GM12875 (cell line): Measurements from ENCODE around the gene AREG.

Experiments used
- H3K4me3 ChIP-seq: one replicate; pipeline ENCODE4 v1.5.1; 2011; ENCODE audit warnings: low read depth, low read length, control low read depth
- TF ChIP-seq, protein P1 (sequence below): IDR thresholded peaks from 2 replicates; pipeline ENCODE4 v1.5.1; 2011; ENCODE audit warnings: low read depth, mild to moderate bottlenecking, control low read depth, inconsistent platforms, low read length, moderate library complexity, borderline replicate concordance; ENCODE audit not compliant: insufficient read depth

Gene AREG

DNA sequence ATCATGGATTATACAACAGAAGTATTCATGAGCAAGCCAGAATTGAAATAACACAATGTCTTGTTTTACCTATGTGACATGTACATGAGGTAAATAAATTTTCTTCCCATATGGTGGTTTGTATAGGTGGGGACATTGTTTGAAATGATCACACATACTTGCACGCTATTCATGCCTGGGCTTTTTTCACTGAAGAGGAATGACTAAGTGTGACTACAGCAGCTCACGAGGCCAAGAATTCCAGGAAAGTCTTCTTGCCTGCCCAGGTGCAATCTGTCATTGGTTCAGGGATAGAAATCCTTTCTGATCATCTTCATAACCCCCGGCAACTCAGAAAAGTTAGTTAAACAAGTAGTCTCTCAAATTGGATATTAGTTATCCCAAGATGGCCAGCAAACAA is 36.3 kb upstream of the AREG start:
- TF ChIP-seq, protein P1, sequence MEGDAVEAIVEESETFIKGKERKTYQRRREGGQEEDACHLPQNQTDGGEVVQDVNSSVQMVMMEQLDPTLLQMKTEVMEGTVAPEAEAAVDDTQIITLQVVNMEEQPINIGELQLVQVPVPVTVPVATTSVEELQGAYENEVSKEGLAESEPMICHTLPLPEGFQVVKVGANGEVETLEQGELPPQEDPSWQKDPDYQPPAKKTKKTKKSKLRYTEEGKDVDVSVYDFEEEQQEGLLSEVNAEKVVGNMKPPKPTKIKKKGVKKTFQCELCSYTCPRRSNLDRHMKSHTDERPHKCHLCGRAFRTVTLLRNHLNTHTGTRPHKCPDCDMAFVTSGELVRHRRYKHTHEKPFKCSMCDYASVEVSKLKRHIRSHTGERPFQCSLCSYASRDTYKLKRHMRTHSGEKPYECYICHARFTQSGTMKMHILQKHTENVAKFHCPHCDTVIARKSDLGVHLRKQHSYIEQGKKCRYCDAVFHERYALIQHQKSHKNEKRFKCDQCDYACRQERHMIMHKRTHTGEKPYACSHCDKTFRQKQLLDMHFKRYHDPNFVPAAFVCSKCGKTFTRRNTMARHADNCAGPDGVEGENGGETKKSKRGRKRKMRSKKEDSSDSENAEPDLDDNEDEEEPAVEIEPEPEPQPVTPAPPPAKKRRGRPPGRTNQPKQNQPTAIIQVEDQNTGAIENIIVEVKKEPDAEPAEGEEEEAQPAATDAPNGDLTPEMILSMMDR: no peak
- no peak overlapping the region for H3K4me3 ChIP-seq

DNA sequence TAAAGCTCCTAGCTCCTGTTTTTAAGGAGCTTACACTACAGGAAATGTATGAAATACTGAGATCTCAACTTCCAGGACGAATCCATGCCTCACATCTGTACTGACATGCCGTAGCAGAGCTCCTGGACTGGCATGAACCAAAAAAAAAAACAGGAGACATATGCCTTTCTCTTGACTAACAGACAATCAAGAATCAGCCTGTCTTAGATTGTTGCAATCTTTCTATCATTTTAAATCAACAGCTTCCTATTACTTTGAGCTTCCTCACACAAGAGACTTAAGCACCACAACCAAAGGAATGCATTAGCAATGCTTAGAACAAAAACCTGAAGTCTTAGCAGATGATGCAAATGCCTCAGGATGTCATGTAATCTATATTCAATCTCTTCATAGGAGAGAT is 34.7 kb upstream of the AREG start:
- TF ChIP-seq, protein P1: no peak
- no peak overlapping the region for H3K4me3 ChIP-seq

DNA sequence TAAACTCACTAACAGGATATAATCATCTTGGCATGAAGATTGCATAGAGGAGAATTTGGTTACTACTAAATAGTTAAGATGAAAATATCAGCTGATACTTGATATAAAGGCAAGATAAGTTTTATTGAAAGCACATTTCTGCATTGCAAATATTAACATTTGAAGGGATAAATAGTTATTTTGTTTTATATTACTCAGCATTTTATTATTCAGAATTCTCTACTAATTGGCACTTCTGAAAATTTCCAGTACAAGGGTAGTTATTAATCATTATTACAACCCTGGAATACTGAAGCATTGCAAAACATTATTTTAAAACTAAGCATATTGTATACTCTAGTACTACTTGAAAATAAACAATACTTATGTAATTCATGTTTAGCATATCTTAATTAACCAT is 32.7 kb upstream of the AREG start:
- TF ChIP-seq, protein P1: no peak
- H3K4me3 ChIP-seq: no peak overlapping the region

DNA sequence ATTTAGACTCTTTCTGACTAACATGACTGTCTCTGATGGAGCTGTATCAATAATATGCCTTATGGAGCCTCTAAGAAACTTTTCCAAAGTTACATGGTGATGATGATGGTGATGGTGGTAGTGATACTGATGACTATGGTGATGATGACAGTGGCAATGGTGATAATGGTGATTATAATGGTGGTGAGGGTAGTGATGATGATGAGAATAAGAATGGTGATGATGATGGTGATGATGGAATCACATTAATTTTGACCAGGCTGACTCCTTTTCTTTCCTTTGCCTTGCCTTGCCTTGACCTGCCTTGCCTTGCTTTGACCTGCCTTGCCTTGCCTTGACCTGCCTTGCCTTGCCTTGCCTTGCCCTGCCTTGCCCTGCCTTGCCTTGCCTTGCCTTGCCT is 31.7 kb upstream of the AREG start:
- TF ChIP-seq, protein P1: no peak
- H3K4me3 ChIP-seq: no peak overlapping the region

DNA sequence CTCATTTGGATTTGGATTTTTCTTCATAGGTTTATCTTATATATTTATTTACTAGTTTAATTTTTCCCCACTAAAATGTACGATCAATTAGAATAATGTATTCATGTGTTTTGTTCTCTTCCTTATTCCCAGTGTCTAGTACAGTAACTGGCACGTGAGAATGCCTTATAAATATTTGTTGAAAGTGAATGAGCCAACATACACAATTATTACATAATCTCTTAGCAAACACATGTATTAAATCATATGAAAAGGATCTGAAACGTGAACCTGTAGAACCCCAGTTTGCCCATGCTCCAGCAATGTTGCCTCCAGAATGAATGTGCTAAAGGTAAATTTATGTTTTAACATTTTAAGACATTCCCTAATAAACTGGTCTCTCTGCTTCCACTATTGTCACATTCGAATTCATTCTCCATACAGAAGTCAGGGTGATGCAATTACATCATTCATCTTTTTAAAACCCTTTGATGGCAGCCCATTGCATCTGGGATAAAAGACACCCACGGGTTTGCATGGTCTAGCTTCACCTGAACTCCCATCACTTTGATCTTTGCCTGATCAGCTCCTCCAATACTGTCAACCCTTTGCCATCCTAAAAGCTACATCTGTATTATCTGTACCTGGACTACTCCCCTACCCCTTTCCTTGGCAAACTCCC is 30.7 kb upstream of the AREG start:
- no peak overlapping the region for H3K4me3 ChIP-seq
- TF ChIP-seq, protein P1: no peak

DNA sequence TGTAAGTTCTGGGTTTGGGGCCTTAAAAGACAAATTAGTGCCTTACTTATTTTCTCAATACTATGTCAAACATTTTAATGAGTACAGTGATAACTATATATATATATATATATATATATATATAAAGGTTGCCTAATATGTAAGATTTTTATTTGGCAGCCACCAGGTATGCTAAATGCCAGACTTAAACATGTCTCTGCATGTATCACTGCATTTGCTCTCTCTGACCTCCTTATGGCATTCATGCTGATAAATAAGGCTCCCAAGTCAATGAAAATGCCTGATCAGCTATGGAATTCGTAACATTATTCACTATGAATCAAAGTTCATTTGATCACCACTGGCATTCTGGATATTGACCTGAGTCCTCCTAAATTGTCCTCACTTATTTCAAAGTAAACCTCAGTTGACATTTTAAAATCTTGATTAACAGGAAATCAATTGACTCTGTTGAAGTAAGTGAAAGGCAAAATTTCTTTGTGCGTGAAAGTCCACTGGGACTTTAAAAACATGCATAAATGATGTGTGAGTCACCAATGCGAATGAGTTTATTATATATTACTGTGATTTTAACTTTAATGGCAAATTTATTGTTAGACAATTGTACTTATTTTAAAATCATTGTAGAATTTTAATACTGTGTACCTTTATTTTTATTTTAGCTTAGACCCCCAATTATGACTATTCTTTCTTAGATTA is 29.2 kb upstream of the AREG start:
- H3K4me3 ChIP-seq: no peak overlapping the region
- TF ChIP-seq, protein P1: no peak
